ENCODE results near the gene SUV39H1.
"Not testable (repeated sequence)": the region's sequence is repeated elsewhere in the genome, so short reads cannot be mapped to it uniquely, and the experiment has no call there.

DNA sequence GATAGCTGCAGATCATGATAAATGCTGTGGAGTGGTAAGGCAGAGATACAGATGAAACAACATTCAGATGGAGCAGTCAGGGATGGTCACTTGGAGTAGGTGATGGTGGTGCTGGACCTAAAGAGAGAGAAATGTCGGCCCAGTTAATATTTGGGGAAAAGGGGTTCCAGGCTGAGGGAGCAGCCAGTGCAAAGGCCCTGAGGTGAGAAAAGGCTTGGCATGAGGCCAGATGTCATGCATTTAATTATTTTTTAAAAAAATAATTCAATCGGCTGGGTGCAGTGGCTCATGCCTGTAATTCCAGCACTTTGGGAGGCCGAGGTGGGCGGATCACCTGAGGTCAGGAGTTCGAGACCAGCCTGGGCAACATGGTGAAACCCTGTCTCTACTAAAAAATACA lies 4.8 kb upstream of the SUV39H1 start:
- not testable (repeated sequence) for TF ChIP-seq POLR2A (IDR thresholded peaks at IDR 0.05; ENCODE audit: low read length); GATA1 (IDR thresholded peaks at IDR 0.05; ENCODE audit: low read depth, low read length)
